Measurements from ENCODE around the gene CCL3.
"Not testable (repeated sequence)": the region's sequence is repeated elsewhere in the genome, so short reads cannot be mapped to it uniquely, and the experiment has no call there.

CCL3 gene

GRCh38 chr17:36113131-36113530 is 23.2 kb upstream of the CCL3 start:
- not testable (repeated sequence) for H3K4me3 ChIP-seq (ENCODE audit: low read length); DNase-seq (ENCODE audit: low read depth); H3K4me1 ChIP-seq (ENCODE audit: control insufficient read depth, insufficient read depth, low read length); H3K36me3 ChIP-seq (ENCODE audit: control insufficient read depth, insufficient read depth, low read length, severe bottlenecking); H3K9ac ChIP-seq (ENCODE audit: low read length)
- Histone ChIP-seq H3K27me3 (replicated peaks; ENCODE audit: control insufficient read depth, insufficient read depth, low read length) (peaks cover 19% of the 10 kb centered on the region), H3K9me3 (ENCODE audit: control insufficient read depth, low read length) (peaks cover 10% of the 10 kb centered on the region)

GRCh38 chr17:36112572-36112971 is 22.6 kb upstream of the CCL3 start:
- peaks cover 10% of the 10 kb centered on the region for H3K9me3 ChIP-seq (ENCODE audit: control insufficient read depth, low read length)
- DNase-seq (ENCODE audit: low read depth) = no peak

GRCh38 chr17:36111068-36111490 is 21.1 kb upstream of the CCL3 start:
- H3K9me3 ChIP-seq (ENCODE audit: control insufficient read depth, low read length) = peaks cover 10% of the 10 kb centered on the region
- H3K9ac ChIP-seq (ENCODE audit: low read length) = no peak overlapping the region
- no peak for DNase-seq (ENCODE audit: low read depth)
- no peaks in the 10 kb centered on the region for H3K36me3 ChIP-seq (ENCODE audit: control insufficient read depth, insufficient read depth, low read length, severe bottlenecking)
- no peaks in the 10 kb centered on the region for H3K4me1 ChIP-seq (ENCODE audit: control insufficient read depth, insufficient read depth, low read length)
- H3K4me3 ChIP-seq (ENCODE audit: low read length) = no peak overlapping the region
- H3K27me3 ChIP-seq (replicated peaks; ENCODE audit: control insufficient read depth, insufficient read depth, low read length) = peaks cover 12% of the 10 kb centered on the region

More at GRCh38 chr17:36112572-36112971, 22.6 kb upstream of the CCL3 start:
- H3K4me3 ChIP-seq (ENCODE audit: low read length) = no peak overlapping the region
- peaks cover 17% of the 10 kb centered on the region for H3K27me3 ChIP-seq (replicated peaks; ENCODE audit: control insufficient read depth, insufficient read depth, low read length)
- no peaks in the 10 kb centered on the region for H3K4me1 ChIP-seq (ENCODE audit: control insufficient read depth, insufficient read depth, low read length)
- H3K36me3 ChIP-seq (ENCODE audit: control insufficient read depth, insufficient read depth, low read length, severe bottlenecking) = no peaks in the 10 kb centered on the region
- no peak overlapping the region for H3K9ac ChIP-seq (ENCODE audit: low read length)

- Histone ChIP-seq H3K27me3 (replicated peaks; ENCODE audit: control insufficient read depth, insufficient read depth, low read length) (peaks cover 25% of the 10 kb centered on the region), H3K9me3 (ENCODE audit: control insufficient read depth, low read length) (peaks cover 10% of the 10 kb centered on the region)
- H3K36me3 ChIP-seq (ENCODE audit: control insufficient read depth, insufficient read depth, low read length, severe bottlenecking); H3K9ac ChIP-seq (ENCODE audit: low read length); H3K4me3 ChIP-seq (ENCODE audit: low read length); H3K4me1 ChIP-seq (ENCODE audit: control insufficient read depth, insufficient read depth, low read length); DNase-seq (ENCODE audit: low read depth): not testable (repeated sequence)
Measured at GRCh38 chr17:36108265-36108664, 18.3 kb upstream of the CCL3 start.

GRCh38 chr17:36107660-36108059 is 17.7 kb upstream of the CCL3 start:
- H3K4me1 ChIP-seq (ENCODE audit: control insufficient read depth, insufficient read depth, low read length) = no peaks in the 10 kb centered on the region
- no peak for DNase-seq (ENCODE audit: low read depth)
- H3K4me3 ChIP-seq (ENCODE audit: low read length) = no peak overlapping the region

GRCh38 chr17:36106493-36106835 is 16.5 kb upstream of the CCL3 start:
- H3K36me3 ChIP-seq (ENCODE audit: control insufficient read depth, insufficient read depth, low read length, severe bottlenecking) = no peaks in the 10 kb centered on the region
- no peak for DNase-seq (ENCODE audit: low read depth)
- H3K9ac ChIP-seq (ENCODE audit: low read length) = no peak overlapping the region
- peaks cover 25% of the 10 kb centered on the region for H3K27me3 ChIP-seq (replicated peaks; ENCODE audit: control insufficient read depth, insufficient read depth, low read length)
- H3K4me1 ChIP-seq (ENCODE audit: control insufficient read depth, insufficient read depth, low read length) = no peaks in the 10 kb centered on the region
- H3K9me3 ChIP-seq (ENCODE audit: control insufficient read depth, low read length) = no peaks in the 10 kb centered on the region
- H3K4me3 ChIP-seq (ENCODE audit: low read length) = no peak overlapping the region

More at GRCh38 chr17:36107660-36108059, 17.7 kb upstream of the CCL3 start:
- Histone ChIP-seq H3K27me3 (replicated peaks; ENCODE audit: control insufficient read depth, insufficient read depth, low read length) (peaks cover 25% of the 10 kb centered on the region), H3K36me3 (ENCODE audit: control insufficient read depth, insufficient read depth, low read length, severe bottlenecking) (no peaks in the 10 kb centered on the region), H3K9ac (ENCODE audit: low read length) (no peak overlapping the region), H3K9me3 (ENCODE audit: control insufficient read depth, low read length) (peaks cover 7% of the 10 kb centered on the region)

GRCh38 chr17:36105781-36106492 is 16.0 kb upstream of the CCL3 start:
- no peaks in the 10 kb centered on the region for H3K36me3 ChIP-seq (ENCODE audit: control insufficient read depth, insufficient read depth, low read length, severe bottlenecking)
- no peak overlapping the region for H3K4me3 ChIP-seq (ENCODE audit: low read length)
- H3K4me1 ChIP-seq (ENCODE audit: control insufficient read depth, insufficient read depth, low read length) = no peaks in the 10 kb centered on the region
- peaks cover 25% of the 10 kb centered on the region for H3K27me3 ChIP-seq (replicated peaks; ENCODE audit: control insufficient read depth, insufficient read depth, low read length)
- DNase-seq (ENCODE audit: low read depth) = no peak
- no peaks in the 10 kb centered on the region for H3K9me3 ChIP-seq (ENCODE audit: control insufficient read depth, low read length)
- no peak overlapping the region for H3K9ac ChIP-seq (ENCODE audit: low read length)

- Histone ChIP-seq H3K36me3 (ENCODE audit: control insufficient read depth, insufficient read depth, low read length, severe bottlenecking) (no peaks in the 10 kb centered on the region), H3K4me3 (ENCODE audit: low read length) (no peak overlapping the region), H3K9me3 (ENCODE audit: control insufficient read depth, low read length) (no peaks in the 10 kb centered on the region), H3K4me1 (ENCODE audit: control insufficient read depth, insufficient read depth, low read length) (no peaks in the 10 kb centered on the region), H3K27me3 (replicated peaks; ENCODE audit: control insufficient read depth, insufficient read depth, low read length) (peaks cover 18% of the 10 kb centered on the region), H3K9ac (ENCODE audit: low read length) (no peak overlapping the region)
- no peak for DNase-seq (ENCODE audit: low read depth)
Measured at GRCh38 chr17:36104701-36105181, 14.8 kb upstream of the CCL3 start.

- not testable (repeated sequence) for H3K4me1 ChIP-seq (ENCODE audit: control insufficient read depth, insufficient read depth, low read length); H3K9ac ChIP-seq (ENCODE audit: low read length); DNase-seq (ENCODE audit: low read depth); H3K9me3 ChIP-seq (ENCODE audit: control insufficient read depth, low read length); H3K36me3 ChIP-seq (ENCODE audit: control insufficient read depth, insufficient read depth, low read length, severe bottlenecking); H3K4me3 ChIP-seq (ENCODE audit: low read length)
- H3K27me3 ChIP-seq (replicated peaks; ENCODE audit: control insufficient read depth, insufficient read depth, low read length) = peaks cover 17% of the 10 kb centered on the region
Measured at GRCh38 chr17:36104246-36104645, 14.3 kb upstream of the CCL3 start.

GRCh38 chr17:36103401-36103975 is 13.5 kb upstream of the CCL3 start, which contains the start of gene CCL4:
CCL4 (plus strand) TSS chr17:36103827; CDS start chr17:36103906, 79 bp downstream.
- peaks cover 17% of the 10 kb centered on the region for H3K27me3 ChIP-seq (replicated peaks; ENCODE audit: control insufficient read depth, insufficient read depth, low read length)
- H3K9ac ChIP-seq (ENCODE audit: low read length); DNase-seq (ENCODE audit: low read depth); H3K9me3 ChIP-seq (ENCODE audit: control insufficient read depth, low read length); H3K4me3 ChIP-seq (ENCODE audit: low read length); H3K36me3 ChIP-seq (ENCODE audit: control insufficient read depth, insufficient read depth, low read length, severe bottlenecking); H3K4me1 ChIP-seq (ENCODE audit: control insufficient read depth, insufficient read depth, low read length): not testable (repeated sequence)

- not testable (repeated sequence) for H3K4me1 ChIP-seq (ENCODE audit: control insufficient read depth, insufficient read depth, low read length); H3K36me3 ChIP-seq (ENCODE audit: control insufficient read depth, insufficient read depth, low read length, severe bottlenecking); H3K27me3 ChIP-seq (replicated peaks; ENCODE audit: control insufficient read depth, insufficient read depth, low read length); DNase-seq (ENCODE audit: low read depth); H3K9ac ChIP-seq (ENCODE audit: low read length); H3K9me3 ChIP-seq (ENCODE audit: control insufficient read depth, low read length); H3K4me3 ChIP-seq (ENCODE audit: low read length)
Measured at GRCh38 chr17:36099004-36099403, 9.1 kb upstream of the CCL3 start.
